ENCODE measurements around the gene ALLC. TPM values are rescaled to one million over a fixed set of nuclear protein-coding genes. Genes with fewer than 3 reads are reported as not detected.

The ALLC gene
- polyA plus RNA-seq, 2 of the 4 experiments (the other 2 are of a cell fraction), result not detected

DNA sequence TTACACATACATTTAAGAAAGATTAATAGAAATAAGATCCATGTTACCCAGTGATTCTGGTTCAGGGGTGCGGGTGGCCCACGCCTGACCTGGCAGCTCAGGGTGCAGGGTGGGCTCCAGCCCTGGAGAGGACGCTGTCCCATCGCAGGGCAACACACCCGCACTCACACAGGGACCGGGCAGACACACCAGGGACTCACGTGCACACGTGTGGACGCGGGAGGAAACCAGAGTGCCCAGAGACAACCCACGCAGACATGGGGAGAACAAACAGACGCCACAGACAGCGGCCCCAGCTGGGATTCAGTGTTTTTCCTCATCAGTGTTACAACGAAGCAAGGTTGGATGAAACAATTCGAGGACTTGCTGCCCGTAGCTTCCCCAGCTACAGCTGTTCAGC, 8.4 kb upstream of the ALLC start:
- no peak for FAIRE-seq
- TF ChIP-seq JUN (IDR thresholded peaks at IDR 0.05) (no peak), PHF8 (IDR thresholded peaks at IDR 0.05; ENCODE audit: borderline replicate concordance, low read depth) (no peak), EHF (CRISPR knock-in tag; IDR thresholded peaks at IDR 0.05) (no peak), KDM5A (IDR thresholded peaks at IDR 0.05) (no peak), NR3C1 (IDR thresholded peaks at IDR 0.05) (no peak), GATA3 (IDR thresholded peaks at IDR 0.05; ENCODE audit: borderline replicate concordance) (no peak)
- TF ChIP-seq, protein P1, sequence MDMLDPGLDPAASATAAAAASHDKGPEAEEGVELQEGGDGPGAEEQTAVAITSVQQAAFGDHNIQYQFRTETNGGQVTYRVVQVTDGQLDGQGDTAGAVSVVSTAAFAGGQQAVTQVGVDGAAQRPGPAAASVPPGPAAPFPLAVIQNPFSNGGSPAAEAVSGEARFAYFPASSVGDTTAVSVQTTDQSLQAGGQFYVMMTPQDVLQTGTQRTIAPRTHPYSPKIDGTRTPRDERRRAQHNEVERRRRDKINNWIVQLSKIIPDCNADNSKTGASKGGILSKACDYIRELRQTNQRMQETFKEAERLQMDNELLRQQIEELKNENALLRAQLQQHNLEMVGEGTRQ (IDR thresholded peaks at IDR 0.05), result no peak
- ATAC-seq, result no peak
- Histone ChIP-seq H3K4me1 (peaks cover 5% of the 10 kb centered on the region; the same call in 1 of the 3 replicates), H3K4me2 (no peak overlapping the region), H3K27ac (no peak overlapping the region), H3K9me3 (no peaks in the 10 kb centered on the region), H3K4me3 (no peak overlapping the region)
- POLR2A ChIA-PET, result no interaction called here
- CTCF ChIA-PET, result interaction anchor here (1.1 to 6.1 kb wide), 12 partner anchors 12 to 1794 kb away, joined by 3 to 44 read pairs (median 5); no protein-coding TSS in a partner anchor
- 71% methylated on average over 16 of the region's 16 CpGs for WGBS (ENCODE audit: missing lambda C conversion rate)
- no peak for DNase-seq (ENCODE audit: low read depth in 1 of 2, low spot score in 1 of 2)

DNA sequence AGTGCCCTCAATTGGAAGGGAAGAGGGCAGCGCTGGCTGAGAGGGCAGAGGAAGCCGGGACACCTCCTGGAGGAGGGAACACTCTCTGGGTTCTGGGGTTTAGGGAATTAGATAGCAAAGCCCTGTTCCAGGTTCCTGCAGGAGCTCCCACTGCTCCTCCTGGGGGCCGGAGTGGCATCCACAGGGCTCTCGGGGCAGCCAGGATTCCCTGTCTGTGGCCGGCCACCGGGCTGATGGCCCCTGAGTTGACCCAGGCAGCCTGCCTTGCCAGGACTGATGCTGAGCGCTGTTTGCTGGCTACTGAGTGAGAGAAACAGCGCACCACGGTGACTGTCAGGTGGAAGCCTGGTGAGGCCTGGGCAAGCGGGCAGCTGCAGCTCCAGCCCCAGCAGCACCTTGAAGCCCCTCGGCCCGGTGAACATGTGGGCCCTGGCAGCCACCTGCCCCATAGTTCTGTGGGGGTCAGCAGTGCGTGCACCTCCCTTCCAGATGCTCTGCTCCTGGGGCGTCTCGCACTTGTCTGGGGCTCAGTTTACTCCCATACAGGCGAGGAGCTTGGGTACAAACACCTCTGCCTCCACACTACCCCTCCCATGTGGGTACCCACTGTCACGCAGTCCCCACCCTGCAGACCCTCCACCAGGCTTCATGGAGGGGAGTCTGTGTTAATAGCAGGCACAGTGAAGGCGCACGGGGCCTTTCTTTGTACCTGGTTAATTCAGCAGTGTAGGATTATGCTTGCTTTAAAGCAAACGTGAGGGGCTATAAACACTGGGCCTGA, 7.7 kb upstream of the ALLC start:
- DNase-seq (ENCODE audit: low read depth in 1 of 2, low spot score in 1 of 2), result peak in 1 of 2 experiments; percentile 24
- Histone ChIP-seq H3K4me1 (peaks cover 5% of the 10 kb centered on the region; the same call in 1 of the 3 replicates), H3K4me3 (0 out of 3 replicates have a peak overlapping the region, but pooled peaks have one; percentile 6), H3K4me2 (peak overlapping the region; percentile 70), H3K9me3 (no peaks in the 10 kb centered on the region), H3K27ac (no peak overlapping the region)
- peak; percentile 27 to 53; a peak in 4 of 6 replicates for ATAC-seq
- CTCF ChIA-PET, result interaction anchor here (0.5 to 6.1 kb wide), 25 partner anchors 8 to 1795 kb away, joined by 3 to 44 read pairs (median 5); partner anchors contain the start of gene RNASEH1
- WGBS (ENCODE audit: missing lambda C conversion rate), result 34% methylated on average over 18 of the region's 20 CpGs
- TF ChIP-seq PHF8 (IDR thresholded peaks at IDR 0.05; ENCODE audit: borderline replicate concordance, low read depth), result no peak
- TF ChIP-seq RARB (CRISPR knock-in tag; IDR thresholded peaks at IDR 0.05), result no peak
- TF ChIP-seq RAD21 (conservative IDR thresholded peaks at IDR 0.05 in 1 of 2, IDR thresholded peaks at IDR 0.05 in 1 of 2), result 0 out of 5 replicates have a peak, but pooled peaks of 1 of the 2 experiments have one; percentile 0
- no peak for FAIRE-seq
- POLR2A ChIA-PET, result no interaction called here

DNA sequence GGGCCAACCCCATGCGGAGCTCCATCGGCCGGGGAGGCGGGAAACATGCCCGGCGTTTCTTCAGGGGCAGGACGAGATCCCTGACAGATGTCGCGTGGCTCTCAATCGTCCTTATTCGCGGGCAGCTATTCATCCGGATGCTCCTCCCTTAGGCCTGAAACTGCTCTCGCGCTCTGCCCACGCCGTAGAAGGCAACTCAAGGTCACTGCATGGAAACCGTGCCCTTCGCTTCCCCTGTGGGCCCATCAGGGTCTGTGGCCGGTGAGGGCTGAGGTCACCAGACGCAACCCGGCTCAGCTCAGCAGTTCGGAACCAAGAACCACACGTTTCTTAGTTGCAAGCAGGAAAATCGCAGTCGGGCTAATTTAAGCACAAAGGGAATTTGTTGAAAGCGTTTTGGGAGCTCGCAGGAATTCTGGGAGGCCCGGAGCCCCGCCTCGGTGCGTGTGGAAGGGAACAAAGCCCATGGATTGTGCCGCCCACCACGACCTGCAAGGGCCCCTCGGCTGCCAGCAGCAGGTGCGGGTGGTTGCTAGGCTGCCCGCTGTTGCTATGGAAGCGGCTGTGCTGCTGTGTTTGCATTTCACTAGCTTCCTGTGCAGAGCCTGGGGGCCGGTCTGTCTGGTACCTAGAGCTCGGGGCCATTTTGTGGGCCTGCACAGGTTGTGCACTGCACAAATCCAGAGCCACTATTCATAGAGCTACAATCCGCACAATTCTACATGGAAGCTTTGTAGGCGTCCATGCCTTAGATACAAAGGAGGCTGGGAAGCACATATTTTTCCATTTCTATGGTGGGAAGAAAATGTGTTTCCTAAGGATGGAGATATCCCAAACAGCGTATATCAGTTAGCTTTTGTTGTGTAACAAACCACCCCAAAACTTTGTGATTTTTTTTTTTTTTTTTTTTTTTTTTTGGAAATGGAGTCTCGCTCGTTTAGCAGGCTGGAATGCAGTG, 6.0 kb upstream of the ALLC start:
- no peak for DNase-seq (ENCODE audit: low read depth in 1 of 2, low spot score in 1 of 2)
- CTCF ChIA-PET, result interaction anchor here (0.6 to 6.1 kb wide), 36 partner anchors 8 to 1766 kb away, joined by 3 to 44 read pairs (median 4); partner anchors contain the start of gene RNASEH1
- POLR2A ChIA-PET, result no interaction called here
- Histone ChIP-seq H3K9me3 (no peaks in the 10 kb centered on the region), H3K27ac (no peak overlapping the region), H3K4me1 (peaks cover 5% of the 10 kb centered on the region; the same call in 1 of the 3 replicates), H3K4me2 (no peak overlapping the region), H3K4me3 (no peak overlapping the region)
- FAIRE-seq, result no peak
- TF ChIP-seq, protein P2, sequence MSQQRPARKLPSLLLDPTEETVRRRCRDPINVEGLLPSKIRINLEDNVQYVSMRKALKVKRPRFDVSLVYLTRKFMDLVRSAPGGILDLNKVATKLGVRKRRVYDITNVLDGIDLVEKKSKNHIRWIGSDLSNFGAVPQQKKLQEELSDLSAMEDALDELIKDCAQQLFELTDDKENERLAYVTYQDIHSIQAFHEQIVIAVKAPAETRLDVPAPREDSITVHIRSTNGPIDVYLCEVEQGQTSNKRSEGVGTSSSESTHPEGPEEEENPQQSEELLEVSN (IDR thresholded peaks at IDR 0.05; ENCODE audit: borderline replicate concordance, low read depth), result no peak
- no peak for TF ChIP-seq CHD4 (IDR thresholded peaks at IDR 0.05; ENCODE audit: borderline replicate concordance)
- TF ChIP-seq, protein P3, sequence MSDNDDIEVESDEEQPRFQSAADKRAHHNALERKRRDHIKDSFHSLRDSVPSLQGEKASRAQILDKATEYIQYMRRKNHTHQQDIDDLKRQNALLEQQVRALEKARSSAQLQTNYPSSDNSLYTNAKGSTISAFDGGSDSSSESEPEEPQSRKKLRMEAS (IDR thresholded peaks at IDR 0.05), result no peak
- TF ChIP-seq RNF2 (IDR thresholded peaks at IDR 0.05; ENCODE audit: borderline replicate concordance, low read depth), result no peak
- TF ChIP-seq CBX8 (IDR thresholded peaks at IDR 0.05), result no peak
- no peak for TF ChIP-seq EHMT2 (IDR thresholded peaks at IDR 0.05; ENCODE audit: low read depth)
- no peak for TF ChIP-seq KDM1A (IDR thresholded peaks at IDR 0.05; ENCODE audit: low read depth)
- no peak for TF ChIP-seq GATA3 (IDR thresholded peaks at IDR 0.05; ENCODE audit: borderline replicate concordance)
- TF ChIP-seq MAFK (IDR thresholded peaks at IDR 0.05; ENCODE audit: partially characterized antibody), result no peak
- TF ChIP-seq POLR2AphosphoS2 (conservative IDR thresholded peaks at IDR 0.05; ENCODE audit: low read length), result no peak
- no peak for TF ChIP-seq CHD2 (IDR thresholded peaks at IDR 0.05; ENCODE audit: low read length, partially characterized antibody)
- TF ChIP-seq EP300 (IDR thresholded peaks at IDR 0.05), result no peak
- TF ChIP-seq TP53 (CRISPR knock-in tag; IDR thresholded peaks at IDR 0.05), result no peak
- no peak for TF ChIP-seq NPAS2 (CRISPR knock-in tag; IDR thresholded peaks at IDR 0.05; ENCODE audit: borderline replicate concordance)
- WGBS (ENCODE audit: missing lambda C conversion rate), result 61% methylated on average over 44 of the region's 45 CpGs
- ATAC-seq, result no peak

Data from A549 (cell line).